Endothelial cell of umbilical vein (primary cell): ENCODE measurements around the gene NFIC.

ENCODE experiments used
- EZH2 ChIP-seq: IDR thresholded peaks from 2 replicates; pipeline ENCODE4 v1.6.1; 2012; ENCODE audit warnings: borderline replicate concordance, low read depth, mild to moderate bottlenecking, moderate library complexity, low read length, inconsistent platforms; ENCODE audit not compliant: severe bottlenecking
- POLR2A ChIP-seq: IDR thresholded peaks from 2 replicates; pipeline ENCODE4 v1.6.1; 2012; ENCODE audit warnings: low read depth, mild to moderate bottlenecking, control low read depth, low read length
- TF ChIP-seq, protein P1 (sequence below), 2 donors: IDR thresholded peaks; 1 replicate in 1 of 2; 2 replicates in 1 of 2; pipeline ENCODE4 v1.5.1; 2011; ENCODE audit warnings: low read length in 2 of 2, mild to moderate bottlenecking in 2 of 2, moderate library complexity in 2 of 2, control low read depth in 1 of 2, inconsistent platforms in 1 of 2, low read depth in 1 of 2; ENCODE audit not compliant: insufficient read depth in 1 of 2; ENCODE audit errors: extremely low read depth in 1 of 2

DNA sequence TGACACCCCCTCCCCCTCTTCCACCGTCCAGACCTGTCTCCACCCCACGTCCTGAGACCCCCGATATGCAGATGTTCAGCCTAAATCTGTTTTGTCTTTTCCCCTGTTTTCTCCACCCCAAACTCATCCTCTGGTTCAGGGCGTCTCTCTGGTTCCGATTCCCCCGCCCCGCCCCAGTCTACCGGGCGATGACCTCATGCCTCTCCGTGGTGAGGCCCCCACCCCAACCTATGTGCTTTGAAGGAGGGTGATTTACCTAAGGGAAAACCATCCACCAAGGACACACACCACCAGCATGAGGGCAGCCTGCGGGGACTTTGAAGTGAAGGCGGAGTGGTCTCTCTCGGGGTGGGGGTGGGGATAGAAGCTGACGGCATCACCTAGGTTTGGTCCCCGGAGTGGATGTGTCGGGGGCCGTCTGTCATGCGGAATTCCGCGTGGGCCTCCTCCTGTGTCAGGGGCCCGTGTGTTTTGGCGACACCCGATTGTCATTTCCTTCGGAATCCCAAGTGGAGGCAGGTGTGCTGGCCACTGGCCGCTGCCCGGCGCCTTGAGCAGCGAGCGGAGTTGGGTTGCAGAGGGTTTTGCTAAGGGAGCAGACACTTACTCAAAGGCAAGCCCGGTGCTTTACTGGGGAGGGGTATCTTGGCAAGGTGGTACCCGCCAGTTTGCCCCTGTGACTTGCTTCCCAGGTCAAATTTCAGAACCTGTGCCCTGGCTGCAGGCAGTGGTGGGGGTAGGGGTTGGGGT, 141.2 kb downstream of the NFIC start:
- TF ChIP-seq, protein P1, sequence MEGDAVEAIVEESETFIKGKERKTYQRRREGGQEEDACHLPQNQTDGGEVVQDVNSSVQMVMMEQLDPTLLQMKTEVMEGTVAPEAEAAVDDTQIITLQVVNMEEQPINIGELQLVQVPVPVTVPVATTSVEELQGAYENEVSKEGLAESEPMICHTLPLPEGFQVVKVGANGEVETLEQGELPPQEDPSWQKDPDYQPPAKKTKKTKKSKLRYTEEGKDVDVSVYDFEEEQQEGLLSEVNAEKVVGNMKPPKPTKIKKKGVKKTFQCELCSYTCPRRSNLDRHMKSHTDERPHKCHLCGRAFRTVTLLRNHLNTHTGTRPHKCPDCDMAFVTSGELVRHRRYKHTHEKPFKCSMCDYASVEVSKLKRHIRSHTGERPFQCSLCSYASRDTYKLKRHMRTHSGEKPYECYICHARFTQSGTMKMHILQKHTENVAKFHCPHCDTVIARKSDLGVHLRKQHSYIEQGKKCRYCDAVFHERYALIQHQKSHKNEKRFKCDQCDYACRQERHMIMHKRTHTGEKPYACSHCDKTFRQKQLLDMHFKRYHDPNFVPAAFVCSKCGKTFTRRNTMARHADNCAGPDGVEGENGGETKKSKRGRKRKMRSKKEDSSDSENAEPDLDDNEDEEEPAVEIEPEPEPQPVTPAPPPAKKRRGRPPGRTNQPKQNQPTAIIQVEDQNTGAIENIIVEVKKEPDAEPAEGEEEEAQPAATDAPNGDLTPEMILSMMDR (IDR thresholded peaks at IDR 0.05; ENCODE audit: extremely low read depth in 1 of 2, insufficient read depth in 1 of 2, low read depth in 1 of 2, low read length in 2 of 2), result no peak
- TF ChIP-seq POLR2A, result no peak
- no peak for TF ChIP-seq EZH2
